RPMI8226 (cell line): Measurements from ENCODE around the gene STXBP1.

ENCODE experiments used
- DNase-seq: peaks from one replicate; pipeline ENCODE4 v3.0.0-alpha.2; 2015

The STXBP1 gene

DNA sequence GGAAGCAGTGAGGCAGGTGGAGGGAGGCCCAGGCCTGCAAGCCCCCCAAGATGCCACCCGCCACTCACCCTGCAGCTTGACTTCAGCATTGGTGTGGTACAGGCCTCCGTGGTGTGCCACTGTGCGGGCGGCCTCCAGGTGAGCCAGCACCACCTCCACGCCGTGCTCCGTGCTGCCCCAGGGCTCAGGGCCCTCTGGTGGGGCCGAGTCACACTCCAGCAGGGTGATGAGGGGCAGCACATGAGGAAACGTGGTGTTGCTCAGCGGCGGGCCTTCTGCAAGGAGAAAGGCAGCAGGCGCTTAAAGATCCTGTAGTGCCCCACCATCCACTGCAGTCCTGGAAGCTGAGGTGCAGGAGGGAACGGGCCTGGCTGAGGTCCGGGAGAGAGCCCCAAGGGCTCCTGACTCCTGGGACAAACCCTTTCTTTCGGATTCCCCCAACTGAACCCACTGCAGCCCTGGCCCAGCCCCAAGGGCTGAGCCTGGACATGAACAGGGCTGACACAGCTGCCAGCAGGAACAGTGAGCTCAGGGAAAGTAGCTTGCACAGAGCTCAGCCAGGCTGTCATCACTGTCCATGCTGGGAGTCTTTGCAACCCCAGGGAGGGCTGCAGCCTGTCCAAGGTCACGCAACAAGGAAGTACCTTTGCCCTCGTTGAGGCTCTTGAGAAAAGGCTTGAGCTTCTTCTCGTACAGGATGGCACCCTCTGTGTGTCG, 127.7 kb downstream of the STXBP1 start:
- DNase-seq = no peak

- DNase-seq = no peak
These were observed 129.9 kb downstream of the STXBP1 start for GRCh38 chr9:127741831-127742434.
